ENCODE measurements around the gene CENPA.

- no peak for TF ChIP-seq ARNT (IDR thresholded peaks at IDR 0.05)
- no peak for TF ChIP-seq FOXK2 (IDR thresholded peaks at IDR 0.05)
- no peak for TF ChIP-seq PKNOX1 (IDR thresholded peaks at IDR 0.05)
- no peak for TF ChIP-seq FOXA1 (IDR thresholded peaks at IDR 0.05)
- no peak for TF ChIP-seq SP1 (IDR thresholded peaks at IDR 0.05)
- TF ChIP-seq L3MBTL2 (conservative IDR thresholded peaks at IDR 0.05): no peak
- no peak for TF ChIP-seq SUZ12 (IDR thresholded peaks at IDR 0.05)
- no peak for TF ChIP-seq ZNF384 (IDR thresholded peaks at IDR 0.05)
- TF ChIP-seq HDGF (IDR thresholded peaks at IDR 0.05; ENCODE audit: borderline replicate concordance): no peak
- TF ChIP-seq TARDBP (IDR thresholded peaks at IDR 0.05): no peak
- no peak for TF ChIP-seq LEF1 (IDR thresholded peaks at IDR 0.05; ENCODE audit: borderline replicate concordance)
These were observed 20.2 kb upstream of the CENPA start for GRCh38 chr2:26765475-26766200.
